ENCODE data around the gene CIBAR2.

The CIBAR2 gene

DNA sequence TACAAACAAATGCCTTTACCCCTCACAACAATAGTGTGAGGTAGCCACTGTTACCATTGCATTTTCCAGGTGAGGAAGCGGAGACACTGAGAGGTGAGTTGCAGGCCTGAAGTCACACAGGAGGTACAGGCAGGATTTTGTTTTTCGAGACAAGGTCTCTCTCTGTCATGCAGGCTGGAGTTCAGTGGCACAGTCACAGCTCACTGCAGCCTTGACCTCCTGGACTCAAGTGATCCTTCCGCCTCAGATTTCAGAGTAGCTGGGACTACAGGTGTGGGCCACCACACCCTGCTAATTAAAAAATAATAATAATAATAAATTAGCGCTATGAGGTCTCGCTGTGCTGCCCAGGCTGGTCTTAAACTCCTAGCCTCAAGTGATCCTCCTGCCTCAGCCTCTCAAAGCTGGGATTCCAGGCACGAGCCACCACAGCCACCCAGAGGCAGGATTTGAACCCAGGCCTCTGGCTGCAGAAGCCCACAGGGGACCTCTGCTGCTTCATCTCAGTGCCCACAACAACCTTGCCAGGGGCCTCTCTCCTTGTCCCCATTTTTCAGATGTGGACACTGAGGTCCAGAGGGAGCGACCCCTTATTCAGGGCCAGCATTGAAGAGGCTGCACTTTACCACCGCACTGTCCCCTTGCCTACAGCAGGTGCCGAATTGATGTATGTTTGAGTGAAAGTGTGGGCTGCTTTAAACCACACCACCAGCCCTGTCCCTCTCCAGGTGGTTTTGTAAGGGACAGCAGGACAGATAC, 16.0 kb upstream of the CIBAR2 start:
- H3K27ac ChIP-seq = no peak overlapping the region
- TF ChIP-seq, protein P1, sequence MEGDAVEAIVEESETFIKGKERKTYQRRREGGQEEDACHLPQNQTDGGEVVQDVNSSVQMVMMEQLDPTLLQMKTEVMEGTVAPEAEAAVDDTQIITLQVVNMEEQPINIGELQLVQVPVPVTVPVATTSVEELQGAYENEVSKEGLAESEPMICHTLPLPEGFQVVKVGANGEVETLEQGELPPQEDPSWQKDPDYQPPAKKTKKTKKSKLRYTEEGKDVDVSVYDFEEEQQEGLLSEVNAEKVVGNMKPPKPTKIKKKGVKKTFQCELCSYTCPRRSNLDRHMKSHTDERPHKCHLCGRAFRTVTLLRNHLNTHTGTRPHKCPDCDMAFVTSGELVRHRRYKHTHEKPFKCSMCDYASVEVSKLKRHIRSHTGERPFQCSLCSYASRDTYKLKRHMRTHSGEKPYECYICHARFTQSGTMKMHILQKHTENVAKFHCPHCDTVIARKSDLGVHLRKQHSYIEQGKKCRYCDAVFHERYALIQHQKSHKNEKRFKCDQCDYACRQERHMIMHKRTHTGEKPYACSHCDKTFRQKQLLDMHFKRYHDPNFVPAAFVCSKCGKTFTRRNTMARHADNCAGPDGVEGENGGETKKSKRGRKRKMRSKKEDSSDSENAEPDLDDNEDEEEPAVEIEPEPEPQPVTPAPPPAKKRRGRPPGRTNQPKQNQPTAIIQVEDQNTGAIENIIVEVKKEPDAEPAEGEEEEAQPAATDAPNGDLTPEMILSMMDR (IDR thresholded peaks at IDR 0.05) = no peak
- no peak for TF ChIP-seq ZFX (IDR thresholded peaks at IDR 0.05; ENCODE audit: borderline replicate concordance)

DNA sequence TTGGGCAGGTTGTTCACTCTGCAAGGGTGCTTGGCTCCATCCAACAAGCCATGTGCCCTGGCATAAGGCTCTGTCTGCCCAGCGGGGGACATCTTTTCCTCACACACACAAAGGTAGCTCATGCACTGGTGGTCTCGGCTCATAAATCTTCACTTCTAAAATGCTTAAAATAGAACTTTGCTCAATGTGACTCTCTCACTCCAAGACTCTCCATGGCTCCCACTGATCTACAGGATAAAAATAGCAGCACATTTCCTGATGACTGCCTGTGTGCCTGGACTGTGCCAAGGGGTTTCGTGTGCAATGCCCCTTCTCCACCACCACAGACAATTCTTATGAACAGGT, 15.1 kb upstream of the CIBAR2 start:
- no peak overlapping the region for H3K27ac ChIP-seq
- TF ChIP-seq, protein P1 (IDR thresholded peaks at IDR 0.05) = no peak
- no peak for TF ChIP-seq ZFX (IDR thresholded peaks at IDR 0.05; ENCODE audit: borderline replicate concordance)

DNA sequence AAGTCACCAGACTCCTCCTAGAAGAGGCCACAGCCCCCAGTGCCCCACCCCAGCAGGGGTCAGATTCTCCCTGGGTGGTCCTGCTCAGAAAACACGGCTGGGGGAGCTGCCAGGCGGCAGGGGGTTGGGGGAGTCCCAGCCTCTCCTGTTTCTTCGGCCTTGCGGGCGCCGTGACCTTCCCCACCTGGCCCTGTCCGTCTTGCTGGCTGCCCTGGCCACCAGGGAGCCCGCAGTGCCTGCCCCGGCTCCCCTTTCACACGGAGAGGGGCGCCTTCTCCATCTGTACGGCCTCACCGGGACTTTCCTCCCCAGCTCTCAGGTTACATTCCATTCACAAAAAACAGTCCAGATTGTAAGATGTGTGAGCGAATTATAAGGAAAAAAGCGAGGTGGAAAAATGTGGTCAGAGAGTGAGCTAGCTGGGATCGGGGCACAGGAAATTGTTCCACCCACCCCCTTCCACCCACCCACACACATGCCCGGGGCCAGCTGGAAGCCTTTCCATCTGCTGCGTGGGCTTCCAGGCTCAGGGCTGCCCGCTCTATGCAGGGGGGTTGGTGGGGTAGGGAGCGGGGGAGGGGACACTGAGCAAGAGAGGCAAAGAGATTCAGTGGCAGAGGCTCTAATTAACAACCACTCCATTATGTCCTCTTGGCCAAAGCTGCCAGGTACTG, 14.6 kb upstream of the CIBAR2 start:
- no peak for TF ChIP-seq ZFX (IDR thresholded peaks at IDR 0.05; ENCODE audit: borderline replicate concordance)
- TF ChIP-seq, protein P1 (IDR thresholded peaks at IDR 0.05) = no peak
- H3K27ac ChIP-seq = no peak overlapping the region

DNA sequence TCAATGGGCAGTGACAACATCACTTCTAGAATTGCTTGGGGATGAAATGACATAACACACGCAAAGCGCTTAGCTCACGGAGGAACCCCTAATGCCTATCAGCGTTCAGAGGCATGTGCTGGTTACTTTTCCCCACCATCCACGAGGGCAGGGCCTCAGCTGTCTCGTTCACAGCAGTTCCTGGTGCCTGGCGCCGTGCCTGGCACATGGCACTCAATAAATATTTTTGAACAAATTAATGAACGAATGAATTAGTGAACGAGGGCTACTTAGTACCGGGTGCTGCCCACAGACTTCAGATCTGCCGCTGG, 14.1 kb upstream of the CIBAR2 start:
- TF ChIP-seq, protein P1 (IDR thresholded peaks at IDR 0.05) = no peak
- TF ChIP-seq ZFX (IDR thresholded peaks at IDR 0.05; ENCODE audit: borderline replicate concordance) = no peak
- no peak overlapping the region for H3K27ac ChIP-seq

DNA sequence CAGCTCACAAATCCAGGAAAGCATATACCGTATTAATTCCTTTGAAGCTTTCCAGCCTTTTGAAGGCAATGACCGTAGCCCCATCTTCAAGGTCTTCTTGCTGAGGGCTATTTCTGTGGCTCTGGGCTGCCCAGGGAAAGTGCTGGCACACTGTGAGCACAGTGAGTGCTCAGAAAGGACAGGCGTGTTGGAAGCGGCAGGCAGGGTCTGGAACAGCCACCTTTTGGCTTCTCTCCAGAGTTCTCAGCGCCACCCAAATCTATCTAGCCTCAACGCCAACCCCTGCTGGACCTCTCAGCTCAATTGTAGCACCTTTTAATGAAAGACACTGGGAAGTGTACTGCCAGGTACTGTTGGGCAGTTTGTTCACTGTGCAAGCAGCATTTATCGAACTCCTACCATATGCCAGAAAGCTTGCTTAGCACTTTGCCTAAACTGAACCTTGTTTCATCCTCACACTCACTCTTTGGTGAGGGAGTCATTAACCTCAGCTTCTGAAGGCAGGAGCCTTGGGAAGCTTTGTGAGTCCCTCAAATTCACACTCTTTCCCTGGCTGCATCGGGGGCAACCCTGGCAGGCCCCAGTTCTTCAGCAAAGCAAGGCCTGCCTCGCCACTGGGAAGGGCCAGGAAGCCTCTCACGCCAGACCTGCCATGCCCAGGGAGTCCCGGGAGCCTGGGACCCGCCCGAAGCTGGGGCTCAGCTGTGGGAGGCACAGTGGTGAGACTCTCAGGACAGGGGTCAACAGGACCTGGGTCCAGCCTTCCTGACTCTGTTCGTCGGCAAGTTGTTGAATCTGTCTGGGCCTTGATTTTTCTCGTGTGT, 13.5 kb upstream of the CIBAR2 start:
- H3K27ac ChIP-seq = no peak overlapping the region
- TF ChIP-seq, protein P1 (IDR thresholded peaks at IDR 0.05) = no peak
- no peak for TF ChIP-seq ZFX (IDR thresholded peaks at IDR 0.05; ENCODE audit: borderline replicate concordance)

DNA sequence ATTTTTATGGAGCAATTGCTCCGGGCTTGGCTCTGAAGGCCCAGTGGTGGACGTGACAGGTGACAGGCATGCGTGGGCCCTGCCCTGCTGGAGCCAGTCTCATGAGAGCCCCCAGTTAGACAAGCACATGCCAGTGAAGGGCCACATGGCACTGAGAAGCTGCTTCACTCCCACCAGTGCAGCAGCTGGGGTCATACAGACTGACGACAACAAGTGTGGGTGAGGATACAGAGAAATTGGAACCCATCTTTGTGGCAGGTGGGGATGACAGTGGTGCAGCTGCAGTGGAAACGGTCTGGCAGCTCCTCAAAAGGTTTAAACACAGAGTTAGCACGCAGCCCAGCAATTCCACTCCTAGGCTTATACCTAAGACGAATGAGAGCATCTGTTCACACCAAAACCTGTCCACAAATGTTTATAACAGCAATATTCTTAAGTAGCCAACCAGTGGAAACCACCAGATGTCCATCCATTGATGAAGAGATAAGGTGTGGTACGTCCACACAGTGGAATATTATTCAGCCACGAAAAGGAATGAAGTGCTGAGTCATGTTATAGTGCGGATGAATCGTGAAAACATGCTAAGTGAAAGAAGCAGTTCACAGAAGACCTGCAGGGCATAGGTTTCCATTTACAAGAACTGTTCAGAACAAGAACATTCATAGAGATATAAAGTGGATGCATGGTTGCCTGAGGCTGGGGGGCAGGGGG, 12.5 kb upstream of the CIBAR2 start:
- no peak overlapping the region for H3K27ac ChIP-seq
- TF ChIP-seq ZFX (IDR thresholded peaks at IDR 0.05; ENCODE audit: borderline replicate concordance) = no peak
- TF ChIP-seq, protein P1 (IDR thresholded peaks at IDR 0.05) = no peak

Measured in 22Rv1 (cell line).